Measurements from ENCODE around the gene HMOX1.

Gene HMOX1

GRCh38 chr22:35409783-35410662, 29.1 kb downstream of the HMOX1 start:
- no peak for DNase-seq

GRCh38 chr22:35410663-35411034, 29.8 kb downstream of the HMOX1 start:
- no peak for DNase-seq

- no peak for DNase-seq
Measured at GRCh38 chr22:35411102-35411501, 30.2 kb downstream of the HMOX1 start.

GRCh38 chr22:35413624-35414023, 32.7 kb downstream of the HMOX1 start:
- no peak for DNase-seq

- DNase-seq, result no peak
Measured at GRCh38 chr22:35417606-35418005, 36.7 kb downstream of the HMOX1 start.

GRCh38 chr22:35418088-35418487, 37.2 kb downstream of the HMOX1 start:
- DNase-seq, result no peak

GRCh38 chr22:35418731-35419130, 37.8 kb downstream of the HMOX1 start:
- no peak for DNase-seq

GRCh38 chr22:35419756-35420155, 38.9 kb downstream of the HMOX1 start:
- DNase-seq, result no peak

- DNase-seq, result no peak
Measured at GRCh38 chr22:35421121-35421520, 40.2 kb downstream of the HMOX1 start.

GRCh38 chr22:35422145-35422544, 41.2 kb downstream of the HMOX1 start:
- no peak for DNase-seq

- DNase-seq, result no peak
Measured at GRCh38 chr22:35422936-35423335, 42.0 kb downstream of the HMOX1 start.

- no peak for DNase-seq
Measured at GRCh38 chr22:35424081-35424480, 43.2 kb downstream of the HMOX1 start.

GRCh38 chr22:35424761-35425160, 43.9 kb downstream of the HMOX1 start:
- no peak for DNase-seq

GRCh38 chr22:35425546-35425945, 44.6 kb downstream of the HMOX1 start:
- no peak for DNase-seq

- no peak for DNase-seq
Measured at GRCh38 chr22:35425971-35426800, 45.3 kb downstream of the HMOX1 start.

GRCh38 chr22:35426801-35427140, 45.9 kb downstream of the HMOX1 start:
- no peak for DNase-seq

- no peak for DNase-seq
Measured at GRCh38 chr22:35430897-35431322, 50.0 kb downstream of the HMOX1 start.

GRCh38 chr22:35431483-35432227, 50.8 kb downstream of the HMOX1 start:
- no peak for DNase-seq

GRCh38 chr22:35432228-35432905, 51.5 kb downstream of the HMOX1 start:
- DNase-seq, result no peak

GRCh38 chr22:35434061-35434710, 53.3 kb downstream of the HMOX1 start:
- DNase-seq, result no peak

- DNase-seq, result no peak
Measured at GRCh38 chr22:35435201-35435740, 54.4 kb downstream of the HMOX1 start.

GRCh38 chr22:35436421-35436820, 55.5 kb downstream of the HMOX1 start:
- DNase-seq, result no peak

All from NCI-H1417 treated with DMSO at 0.1 percent for 48 hours (cell line).